GM12874 (cell line): ENCODE data around the gene CLK1.

Source experiments
- TF ChIP-seq, protein P1 (sequence below): IDR thresholded peaks from 2 replicates; pipeline ENCODE4 v1.5.1; 2011; ENCODE audit warnings: low read depth, mild to moderate bottlenecking, control low read depth, low read length, moderate library complexity; ENCODE audit not compliant: insufficient read depth

CLK1 gene

DNA sequence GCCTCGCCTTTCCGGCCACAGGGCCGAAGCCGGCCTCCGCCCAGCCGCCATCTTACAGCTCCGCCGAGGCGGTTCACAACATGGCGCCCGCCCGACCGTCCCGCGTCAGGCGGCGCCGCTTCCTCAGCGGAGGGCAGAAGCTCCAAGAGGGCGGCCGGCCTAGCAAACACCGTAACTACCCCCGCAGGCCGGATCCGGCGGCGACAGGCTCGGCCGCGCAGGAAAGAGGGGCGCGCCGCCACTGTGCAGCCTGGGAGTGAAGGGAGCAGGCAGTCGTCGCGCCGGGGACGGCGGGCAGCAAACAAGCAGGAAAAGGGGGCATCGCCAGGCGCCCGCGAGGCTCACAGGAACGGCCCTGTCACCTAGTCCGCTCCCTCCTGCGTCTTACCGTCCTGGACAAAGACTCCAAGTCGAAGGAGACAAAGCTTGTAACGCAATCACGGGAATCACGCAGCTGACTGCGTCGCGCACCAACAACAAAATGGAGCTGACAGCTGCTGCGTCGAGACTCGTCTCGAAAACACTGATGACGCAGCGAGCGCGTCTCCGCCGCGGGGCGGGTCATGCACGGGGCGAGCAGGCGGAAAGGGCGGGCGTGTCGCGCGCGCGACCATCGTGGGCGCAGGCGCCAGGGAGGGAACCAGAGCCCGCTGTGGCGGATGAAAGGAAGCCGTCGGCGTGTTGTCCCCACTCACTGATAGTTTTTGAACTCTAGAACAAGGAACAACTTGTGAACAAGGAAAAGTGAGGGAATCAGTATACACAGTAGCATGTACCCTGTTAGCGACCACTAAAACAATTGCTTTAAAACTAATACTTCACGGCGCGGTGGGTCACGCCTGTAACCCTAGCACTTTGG, at the start of gene CLK1:
Gene CLK1, minus strand, starts transcription at position 483 of the 859 bp plus-strand sequence. CDS start 2,796 bp downstream, outside the sequence.
- TF ChIP-seq, protein P1, sequence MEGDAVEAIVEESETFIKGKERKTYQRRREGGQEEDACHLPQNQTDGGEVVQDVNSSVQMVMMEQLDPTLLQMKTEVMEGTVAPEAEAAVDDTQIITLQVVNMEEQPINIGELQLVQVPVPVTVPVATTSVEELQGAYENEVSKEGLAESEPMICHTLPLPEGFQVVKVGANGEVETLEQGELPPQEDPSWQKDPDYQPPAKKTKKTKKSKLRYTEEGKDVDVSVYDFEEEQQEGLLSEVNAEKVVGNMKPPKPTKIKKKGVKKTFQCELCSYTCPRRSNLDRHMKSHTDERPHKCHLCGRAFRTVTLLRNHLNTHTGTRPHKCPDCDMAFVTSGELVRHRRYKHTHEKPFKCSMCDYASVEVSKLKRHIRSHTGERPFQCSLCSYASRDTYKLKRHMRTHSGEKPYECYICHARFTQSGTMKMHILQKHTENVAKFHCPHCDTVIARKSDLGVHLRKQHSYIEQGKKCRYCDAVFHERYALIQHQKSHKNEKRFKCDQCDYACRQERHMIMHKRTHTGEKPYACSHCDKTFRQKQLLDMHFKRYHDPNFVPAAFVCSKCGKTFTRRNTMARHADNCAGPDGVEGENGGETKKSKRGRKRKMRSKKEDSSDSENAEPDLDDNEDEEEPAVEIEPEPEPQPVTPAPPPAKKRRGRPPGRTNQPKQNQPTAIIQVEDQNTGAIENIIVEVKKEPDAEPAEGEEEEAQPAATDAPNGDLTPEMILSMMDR = no peak

DNA sequence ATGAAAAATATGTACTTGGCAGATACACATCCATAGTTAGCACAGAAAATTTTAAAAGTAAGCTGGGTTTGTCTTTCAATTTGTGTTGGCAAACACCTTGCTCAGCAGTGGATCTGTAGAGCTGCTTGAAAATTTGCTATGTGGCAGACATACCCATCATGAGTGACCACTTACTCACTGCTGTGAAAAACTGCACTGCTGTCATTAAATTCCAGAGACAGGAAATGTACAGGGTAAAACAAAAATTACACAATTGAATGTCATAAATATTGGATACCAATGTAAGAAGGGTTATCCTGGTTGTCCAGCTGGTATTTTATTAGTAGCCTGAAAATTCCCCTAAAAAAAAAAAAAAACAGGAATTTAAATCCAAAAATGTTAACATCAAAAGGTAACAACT, 49.2 kb upstream of the CLK1 start:
- TF ChIP-seq, protein P1 = no peak

DNA sequence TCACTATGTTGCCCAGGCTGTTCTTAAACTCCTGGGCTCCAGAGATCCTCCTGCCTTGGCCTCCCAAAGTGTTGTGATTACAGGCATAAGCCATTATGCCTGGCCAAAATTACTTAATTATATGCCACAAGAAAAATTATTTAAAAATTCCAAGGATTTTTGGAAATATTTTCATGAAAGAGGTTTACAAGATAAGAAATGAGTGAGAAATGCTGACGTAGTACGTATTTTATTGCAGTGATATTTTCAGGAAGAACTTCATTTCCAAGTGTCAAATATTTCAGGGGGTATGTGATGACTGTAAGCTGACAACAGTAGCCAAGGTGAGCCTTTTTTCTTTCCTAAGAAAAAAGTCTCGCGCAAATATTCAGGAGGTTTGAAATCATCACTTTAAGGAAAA, 45.5 kb upstream of the CLK1 start:
- TF ChIP-seq, protein P1 = no peak

DNA sequence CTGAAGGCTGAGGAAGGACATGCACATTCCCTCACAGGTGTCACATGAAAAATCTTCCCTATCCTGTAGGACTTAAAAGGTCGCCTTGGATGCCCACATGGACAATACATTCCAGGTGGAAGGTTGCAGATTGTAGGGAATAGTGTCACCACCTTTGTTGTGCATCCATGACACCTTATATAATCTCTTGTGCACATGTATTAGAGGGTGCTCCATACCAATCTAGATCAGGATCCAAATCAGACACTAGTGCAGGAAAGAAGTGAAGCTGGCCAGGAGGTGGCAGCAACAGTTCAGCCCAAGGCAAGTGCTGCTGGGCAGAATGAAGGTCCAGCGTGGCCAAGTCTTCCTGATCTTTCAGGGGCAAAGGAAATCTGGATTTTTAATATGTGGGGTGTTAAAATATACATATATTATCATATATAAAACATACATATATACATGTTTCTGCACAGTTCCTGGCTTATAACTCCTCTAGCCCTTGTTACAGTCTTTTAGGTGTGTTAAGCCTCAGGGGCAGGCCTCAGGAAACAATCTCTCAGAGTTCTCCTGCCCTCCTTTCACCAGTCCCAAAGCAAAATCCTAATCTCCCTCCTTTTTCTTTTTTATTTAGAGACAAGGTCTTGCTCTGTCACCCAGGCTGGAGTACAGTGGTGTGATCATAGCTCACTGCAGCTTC, 41.3 kb upstream of the CLK1 start:
- TF ChIP-seq, protein P1 = peak; percentile 66

DNA sequence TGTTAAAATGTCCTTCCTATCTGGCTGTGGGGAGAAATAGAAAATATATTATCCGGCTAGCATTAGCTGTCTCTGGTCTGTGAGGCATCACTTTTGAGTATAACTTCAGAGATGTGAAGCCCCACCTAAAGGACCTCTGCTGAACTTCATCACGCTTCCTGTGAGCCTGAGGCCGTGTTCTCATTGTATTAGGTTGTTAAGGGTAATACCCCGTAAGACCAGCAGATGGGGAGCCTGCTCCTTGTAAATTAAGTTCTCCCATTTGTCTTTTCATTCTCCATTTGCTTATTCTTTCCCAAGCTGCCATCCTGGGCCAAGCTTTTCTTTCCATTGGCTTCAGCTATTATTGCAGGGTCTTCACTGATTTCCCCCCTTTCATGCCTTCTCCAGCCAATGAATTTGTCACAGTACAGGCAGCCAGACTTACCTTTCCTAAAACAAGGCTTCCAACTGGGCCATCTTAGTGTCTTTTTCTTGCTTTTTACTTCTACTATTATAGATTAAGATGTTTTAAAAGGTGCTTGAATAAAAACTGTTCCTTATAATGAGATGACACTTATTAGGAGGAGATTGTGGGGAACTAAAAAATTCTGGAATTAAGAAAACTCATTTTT, 37.1 kb upstream of the CLK1 start:
- TF ChIP-seq, protein P1 = peak; percentile 74

DNA sequence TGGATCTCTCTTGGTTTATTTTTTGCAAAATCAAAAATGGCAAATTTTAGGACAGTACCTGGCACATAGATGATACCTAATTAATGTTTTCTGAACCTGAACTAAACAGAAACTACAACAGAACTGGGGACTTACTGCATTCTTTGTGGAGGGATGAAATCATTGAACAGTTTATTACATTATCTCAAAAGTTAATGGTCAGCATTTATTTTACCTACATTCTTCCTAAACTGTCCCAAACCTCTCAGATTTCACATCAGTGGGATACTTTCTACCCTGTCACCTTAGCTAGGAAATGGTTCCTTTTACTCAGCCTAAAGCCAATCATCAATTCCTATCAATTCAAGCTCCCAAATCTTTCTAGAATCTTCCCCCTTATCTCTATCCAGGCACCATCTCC, 35.0 kb upstream of the CLK1 start:
- TF ChIP-seq, protein P1 = no peak
